Activated CD8-positive, alpha-beta memory T cell treated with anti-CD3 and anti-CD28 coated beads for 4 hours (primary cell): ENCODE results near the gene ODAD3.
"Not testable (repeated sequence)": the region's sequence is repeated elsewhere in the genome, so short reads cannot be mapped to it uniquely, and the experiment has no call there.

Experiments used
- DNase-seq, 2 donors: peaks; one replicate each; pipeline ENCODE4 v3.0.0-alpha.2; 2020; ENCODE audit warnings: low read depth in 2 of 2

Gene ODAD3

GRCh38 chr19:11437955-11438354, 3.0 kb upstream of the ODAD3 start:
- DNase-seq = no peak

- DNase-seq = no peak
Observed at GRCh38 chr19:11435833-11436313, 952 bp upstream of the ODAD3 start.

- no peak for DNase-seq
Observed at GRCh38 chr19:11434703-11435056, 241 bp downstream of the ODAD3 start.

GRCh38 chr19:11433526-11433925, 1.4 kb downstream of the ODAD3 start:
- DNase-seq = not testable (repeated sequence)

- no peak for DNase-seq
Observed at GRCh38 chr19:11426656-11427055, 8.3 kb downstream of the ODAD3 start.

GRCh38 chr19:11425719-11426457, 9.0 kb downstream of the ODAD3 start:
- no peak for DNase-seq

- DNase-seq = no peak
Observed at GRCh38 chr19:11423791-11424181, 11.1 kb downstream of the ODAD3 start.

GRCh38 chr19:11423164-11423790, 11.6 kb downstream of the ODAD3 start:
- no peak for DNase-seq

- peak; percentile 22 to 36 for DNase-seq
Observed at GRCh38 chr19:11422163-11423065, 12.5 kb downstream of the ODAD3 start.

- DNase-seq = no peak
Observed at GRCh38 chr19:11421371-11422098, 13.4 kb downstream of the ODAD3 start.

- no peak for DNase-seq
Observed at GRCh38 chr19:11420429-11421370, 14.2 kb downstream of the ODAD3 start.

- DNase-seq = no peak
Observed at GRCh38 chr19:11418549-11419506, 16.1 kb downstream of the ODAD3 start, which contains the start of gene RGL3. RGL3 (minus strand) TSS chr19:11419314; CDS start chr19:11419278, 36 bp downstream.

GRCh38 chr19:11418094-11418548, 16.8 kb downstream of the ODAD3 start:
- DNase-seq = no peak

GRCh38 chr19:11416346-11417052, 18.4 kb downstream of the ODAD3 start:
- DNase-seq = no peak

- no peak for DNase-seq
Observed at GRCh38 chr19:11414544-11414943, 20.4 kb downstream of the ODAD3 start.

GRCh38 chr19:11410682-11411081, 24.2 kb downstream of the ODAD3 start:
- no peak for DNase-seq

- no peak for DNase-seq
Observed at GRCh38 chr19:11408591-11408990, 26.3 kb downstream of the ODAD3 start.

GRCh38 chr19:11406703-11407236, 28.2 kb downstream of the ODAD3 start:
- DNase-seq = not testable (repeated sequence)
